GM18868 (cell line): Measurements from ENCODE around the gene FKBP1A.
"Not testable (repeated sequence)": the region's sequence is repeated elsewhere in the genome, so short reads cannot be mapped to it uniquely, and the experiment has no call there.

Source experiments
- ATAC-seq: cut with Tn5 transposase; IDR thresholded peaks from one replicate; pipeline ENCODE4 v1.9.1; 2021; ENCODE audit warnings: mild to moderate bottlenecking, moderate library complexity; ENCODE audit not compliant: unreplicated experiment

Gene FKBP1A

GRCh38 chr20:1368448-1369199 lies 24.2 kb downstream of the FKBP1A start:
- ATAC-seq: no peak

GRCh38 chr20:1367479-1367878 lies 25.4 kb downstream of the FKBP1A start:
- no peak for ATAC-seq

- ATAC-seq: no peak
Measured at GRCh38 chr20:1364106-1364505, 28.7 kb downstream of the FKBP1A start.

- no peak for ATAC-seq
Measured at GRCh38 chr20:1363522-1363921, 29.3 kb downstream of the FKBP1A start.

- no peak for ATAC-seq
Measured at GRCh38 chr20:1362484-1362883, 30.4 kb downstream of the FKBP1A start.

GRCh38 chr20:1360094-1360846 lies 32.6 kb downstream of the FKBP1A start:
- no peak for ATAC-seq

GRCh38 chr20:1357921-1358671 lies 34.8 kb downstream of the FKBP1A start:
- no peak for ATAC-seq

GRCh38 chr20:1353956-1354355 lies 38.9 kb downstream of the FKBP1A start:
- no peak for ATAC-seq

- ATAC-seq: no peak
Measured at GRCh38 chr20:1346315-1346969, 46.4 kb downstream of the FKBP1A start.

- no peak for ATAC-seq
Measured at GRCh38 chr20:1345756-1346093, 47.1 kb downstream of the FKBP1A start.

GRCh38 chr20:1345030-1345755 lies 47.7 kb downstream of the FKBP1A start:
- no peak for ATAC-seq

GRCh38 chr20:1343446-1344124 lies 49.3 kb downstream of the FKBP1A start:
- ATAC-seq: not testable (repeated sequence)

- ATAC-seq: no peak
Measured at GRCh38 chr20:1341561-1342265, 51.1 kb downstream of the FKBP1A start.

GRCh38 chr20:1338801-1339200 lies 54.1 kb downstream of the FKBP1A start:
- ATAC-seq: no peak

- no peak for ATAC-seq
Measured at GRCh38 chr20:1338096-1338495, 54.8 kb downstream of the FKBP1A start.

- ATAC-seq: no peak
Measured at GRCh38 chr20:1337441-1337840, 55.4 kb downstream of the FKBP1A start.

- ATAC-seq: no peak
Measured at GRCh38 chr20:1336699-1337367, 56.0 kb downstream of the FKBP1A start.

- ATAC-seq: no peak
Measured at GRCh38 chr20:1335961-1336698, 56.7 kb downstream of the FKBP1A start.
